DND-41 (cell line): ENCODE measurements around the gene METAP1D.

Source experiments
- ATAC-seq: fragments of 200-7000 bp; cut with Tn5 transposase; 3 replicates; pipeline ENCODE4 v1.9.1; 2021; ENCODE audit warnings: low read depth; ENCODE audit not compliant: insufficient read depth
- DNase-seq: peaks from one replicate; pipeline ENCODE4 v3.0.0-alpha.2; 2020
- H2AFZ ChIP-seq: 2 replicates; pipeline ENCODE4 v1.6.0; 2012; ENCODE audit warnings: low read depth, low read length
- H3K27ac ChIP-seq: 2 replicates; pipeline ENCODE4 v1.5.1; 2012; ENCODE audit warnings: low read length, inconsistent platforms
- H3K27me3 ChIP-seq: fragments of 200-600 bp; sonication (generic); 2 replicates; pipeline ENCODE4 v1.6.0; 2012; ENCODE audit warnings: low read length, mild to moderate bottlenecking, inconsistent platforms; ENCODE audit not compliant: insufficient read depth, poor library complexity
- H3K36me3 ChIP-seq: 2 replicates; pipeline ENCODE4 v1.5.1; 2012; ENCODE audit warnings: low read length, inconsistent platforms; ENCODE audit not compliant: insufficient read depth
- H3K4me1 ChIP-seq: 2 replicates; pipeline ENCODE4 v1.5.1; 2012; ENCODE audit warnings: mild to moderate bottlenecking, low read length; ENCODE audit not compliant: insufficient read depth
- H3K4me2 ChIP-seq: 2 replicates; pipeline ENCODE4 v1.6.0; 2012; ENCODE audit warnings: mild to moderate bottlenecking, moderate library complexity, low read length, inconsistent platforms; ENCODE audit not compliant: insufficient read depth
- H3K4me3 ChIP-seq, 2 experiments: fragments of 200-600 bp in 1 of 2; shearing (Covaris generic) in 1 of 2; 2 replicates each; pipeline ENCODE4 v1.5.1; 2012 to 2016; ENCODE audit warnings: inconsistent platforms in 2 of 2, low read length in 2 of 2, mild to moderate bottlenecking in 2 of 2, low read depth in 1 of 2, moderate library complexity in 1 of 2
- H3K79me2 ChIP-seq: 2 replicates; pipeline ENCODE4 v1.6.0; 2012; ENCODE audit warnings: low read length, inconsistent platforms; ENCODE audit not compliant: insufficient read depth
- H3K9ac ChIP-seq: 2 replicates; pipeline ENCODE4 v1.6.0; 2012; ENCODE audit warnings: low read depth, mild to moderate bottlenecking, inconsistent platforms, low read length, moderate library complexity
- H3K9me3 ChIP-seq: 2 replicates; pipeline ENCODE4 v1.5.1; 2012; ENCODE audit warnings: low read length, moderate library complexity, mild to moderate bottlenecking, inconsistent platforms; ENCODE audit not compliant: insufficient read depth, severe bottlenecking
- H4K20me1 ChIP-seq: 2 replicates; pipeline ENCODE4 v1.6.0; 2012; ENCODE audit warnings: low read length; ENCODE audit not compliant: insufficient read depth
- CTCF ChIP-seq: IDR thresholded peaks from 2 replicates; pipeline ENCODE4 v1.5.1; 2012; ENCODE audit warnings: borderline replicate concordance, low read length, moderate library complexity, mild to moderate bottlenecking; ENCODE audit not compliant: poor library complexity, severe bottlenecking; ENCODE audit errors: extremely low read depth
- EZH2 ChIP-seq: IDR thresholded peaks from 3 replicates; pipeline ENCODE4 v1.6.1; 2012; ENCODE audit warnings: borderline replicate concordance, low read depth, mild to moderate bottlenecking, moderate library complexity, low read length, inconsistent platforms; ENCODE audit not compliant: severe bottlenecking

The METAP1D gene

GRCh38 chr2:171999604-172000469 lies at the start of gene METAP1D:
TSS of gene METAP1D (plus strand) at chr2:171999953. CDS start at chr2:171999970, 17 bp downstream.
- peak within 1 kb of the TSS; percentile 90 for H2AFZ ChIP-seq
- no peak for TF ChIP-seq EZH2
- TF ChIP-seq CTCF = no peak
- peak; percentile 91 for DNase-seq
- no peaks in the 10 kb centered on the region for H3K36me3 ChIP-seq
- peak within 1 kb of the TSS; percentile 55 for H3K9ac ChIP-seq
- H3K4me2 ChIP-seq = peak within 1 kb of the TSS; percentile 69
- peaks cover 4% of the 10 kb centered on the region for H3K79me2 ChIP-seq
- peak within 1 kb of the TSS; percentile 30 to 67; a peak in 3 of 4 replicates for H3K4me3 ChIP-seq
- H3K9me3 ChIP-seq = no peaks in the 10 kb centered on the region
- no peaks in the 10 kb centered on the region for H3K27me3 ChIP-seq
- peak; percentile 96 for ATAC-seq
- H3K27ac ChIP-seq = peak within 1 kb of the TSS; percentile 65
- no peaks in the 10 kb centered on the region for H4K20me1 ChIP-seq
- peaks cover 24% of the 10 kb centered on the region for H3K4me1 ChIP-seq

DNA sequence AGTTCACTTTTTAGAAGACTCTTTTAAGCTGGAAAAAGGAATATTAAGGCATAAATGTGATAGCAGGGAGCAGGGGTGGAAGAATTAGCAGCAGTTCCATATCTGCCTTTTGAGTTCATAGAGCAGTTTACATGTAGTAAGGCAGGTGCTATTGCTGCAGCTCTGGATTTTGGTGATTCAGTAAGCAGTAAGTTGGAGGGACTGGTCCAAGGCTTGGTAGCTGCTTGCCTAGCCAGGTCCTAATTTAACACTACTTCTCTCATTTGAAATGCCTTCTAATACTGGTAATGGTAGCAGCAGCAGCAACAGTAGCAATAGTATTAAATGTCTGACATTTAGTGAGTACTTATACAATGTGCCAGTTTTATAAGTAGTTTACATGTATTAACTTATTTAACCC lies 47.5 kb upstream of the METAP1D start:
- DNase-seq (no peak), ATAC-seq (no peak)
- Histone ChIP-seq H3K4me1 (no peaks in the 10 kb centered on the region), H3K27ac (no peak overlapping the region), H3K4me2 (no peak overlapping the region), H3K9ac (no peak overlapping the region), H4K20me1 (peaks cover 5% of the 10 kb centered on the region; the same call in 1 of the 2 replicates), H3K79me2 (peaks cover 50% of the 10 kb centered on the region), H2AFZ (no peak overlapping the region), H3K36me3 (peaks cover 44% of the 10 kb centered on the region), H3K4me3 (no peak overlapping the region), H3K9me3 (no peaks in the 10 kb centered on the region), H3K27me3 (no peaks in the 10 kb centered on the region)
- TF ChIP-seq EZH2 (no peak), CTCF (no peak)

DNA sequence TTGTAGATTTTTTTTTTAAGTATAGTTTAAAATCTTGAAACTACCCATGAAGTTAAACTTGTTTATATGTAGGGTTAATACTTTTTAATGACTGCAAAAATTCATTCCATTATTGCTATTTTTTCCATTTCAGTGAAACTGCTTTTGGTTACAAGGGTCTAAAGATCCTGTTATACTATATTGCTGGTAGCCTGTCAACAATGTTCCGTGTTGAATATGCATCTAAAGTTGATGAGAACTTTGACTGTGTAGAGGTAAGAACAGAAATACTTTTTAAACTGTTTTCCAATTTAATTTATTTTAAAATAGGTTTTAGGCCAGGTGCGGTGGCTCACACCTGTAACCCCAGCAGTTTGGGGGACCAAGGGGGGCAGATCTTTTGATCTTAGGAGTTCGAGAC lies 47.0 kb upstream of the METAP1D start:
- Histone ChIP-seq H3K36me3 (peaks cover 42% of the 10 kb centered on the region; the same call in 1 of the 2 replicates), H2AFZ (no peak overlapping the region), H3K9me3 (no peaks in the 10 kb centered on the region), H3K4me3 (no peak overlapping the region), H3K9ac (no peak overlapping the region), H3K4me1 (no peaks in the 10 kb centered on the region), H3K4me2 (no peak overlapping the region), H3K79me2 (peaks cover 47% of the 10 kb centered on the region), H3K27ac (no peak overlapping the region), H3K27me3 (no peaks in the 10 kb centered on the region), H4K20me1 (peaks cover 5% of the 10 kb centered on the region; the same call in 1 of the 2 replicates)
- TF ChIP-seq CTCF = no peak
- no peak for TF ChIP-seq EZH2
- no peak for DNase-seq
- no peak for ATAC-seq
